ENCODE data around the gene CRYBA1.
A peak's percentile ranks its signal among the peaks of the same experiment; 100 is the strongest.

CRYBA1 gene

DNA sequence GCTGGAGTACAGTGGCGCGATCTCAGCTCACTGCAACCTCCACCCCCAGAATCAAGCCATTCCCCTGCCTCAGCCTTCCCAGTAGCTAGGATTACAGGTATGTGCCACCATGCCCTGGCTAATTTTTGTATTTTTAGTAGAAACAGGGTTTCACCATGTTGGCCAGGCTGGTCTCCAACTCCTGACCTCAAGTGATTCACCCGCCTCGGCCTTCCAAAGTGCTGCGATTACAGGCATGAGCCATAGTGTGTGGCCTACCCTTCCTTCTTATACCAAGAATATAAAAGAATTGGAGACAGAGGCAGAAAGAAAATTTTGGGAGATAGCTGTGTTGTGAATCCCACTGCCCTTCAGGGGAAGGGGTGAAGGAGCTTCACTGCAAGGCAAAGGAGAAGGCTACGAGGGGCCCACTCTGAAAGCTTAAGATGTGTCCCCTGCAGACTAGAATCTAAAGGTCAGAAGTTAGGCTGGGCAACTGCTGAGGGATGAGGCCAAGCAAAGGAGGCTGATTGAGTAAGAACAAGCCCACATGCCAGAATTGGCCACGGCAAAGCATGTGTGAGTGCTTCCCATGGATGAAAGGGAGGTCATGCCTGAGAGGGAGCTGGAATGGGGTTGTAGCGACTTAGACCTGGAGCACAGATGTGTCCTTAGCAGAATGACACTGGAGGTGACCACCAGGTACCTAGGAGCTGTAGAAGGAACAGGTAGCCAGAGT is 8.4 kb upstream of the CRYBA1 start:
- H3K27ac ChIP-seq (replicated peaks), result no peak overlapping the region
- H3K27me3 ChIP-seq (ENCODE audit: insufficient read depth, poor library complexity, severe bottlenecking), result no peaks in the 10 kb centered on the region
- DNase-seq (ENCODE audit: low read depth in 1 of 2, low spot score in 1 of 2), result no peak
- H3K4me3 ChIP-seq (replicated peaks; ENCODE audit: insufficient read depth, low read length), result no peak overlapping the region
- TF ChIP-seq SPI1 (IDR thresholded peaks at IDR 0.05; ENCODE audit: borderline replicate concordance, low read depth), result no peak
- TF ChIP-seq, protein P1, sequence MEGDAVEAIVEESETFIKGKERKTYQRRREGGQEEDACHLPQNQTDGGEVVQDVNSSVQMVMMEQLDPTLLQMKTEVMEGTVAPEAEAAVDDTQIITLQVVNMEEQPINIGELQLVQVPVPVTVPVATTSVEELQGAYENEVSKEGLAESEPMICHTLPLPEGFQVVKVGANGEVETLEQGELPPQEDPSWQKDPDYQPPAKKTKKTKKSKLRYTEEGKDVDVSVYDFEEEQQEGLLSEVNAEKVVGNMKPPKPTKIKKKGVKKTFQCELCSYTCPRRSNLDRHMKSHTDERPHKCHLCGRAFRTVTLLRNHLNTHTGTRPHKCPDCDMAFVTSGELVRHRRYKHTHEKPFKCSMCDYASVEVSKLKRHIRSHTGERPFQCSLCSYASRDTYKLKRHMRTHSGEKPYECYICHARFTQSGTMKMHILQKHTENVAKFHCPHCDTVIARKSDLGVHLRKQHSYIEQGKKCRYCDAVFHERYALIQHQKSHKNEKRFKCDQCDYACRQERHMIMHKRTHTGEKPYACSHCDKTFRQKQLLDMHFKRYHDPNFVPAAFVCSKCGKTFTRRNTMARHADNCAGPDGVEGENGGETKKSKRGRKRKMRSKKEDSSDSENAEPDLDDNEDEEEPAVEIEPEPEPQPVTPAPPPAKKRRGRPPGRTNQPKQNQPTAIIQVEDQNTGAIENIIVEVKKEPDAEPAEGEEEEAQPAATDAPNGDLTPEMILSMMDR (IDR thresholded peaks at IDR 0.05; ENCODE audit: insufficient read depth, low read length), result no peak
- TF ChIP-seq GABPA (IDR thresholded peaks at IDR 0.05; ENCODE audit: low read depth), result no peak
- no peak for TF ChIP-seq POLR2AphosphoS5 (IDR thresholded peaks at IDR 0.05; ENCODE audit: low read depth)
- TF ChIP-seq, protein P2, sequence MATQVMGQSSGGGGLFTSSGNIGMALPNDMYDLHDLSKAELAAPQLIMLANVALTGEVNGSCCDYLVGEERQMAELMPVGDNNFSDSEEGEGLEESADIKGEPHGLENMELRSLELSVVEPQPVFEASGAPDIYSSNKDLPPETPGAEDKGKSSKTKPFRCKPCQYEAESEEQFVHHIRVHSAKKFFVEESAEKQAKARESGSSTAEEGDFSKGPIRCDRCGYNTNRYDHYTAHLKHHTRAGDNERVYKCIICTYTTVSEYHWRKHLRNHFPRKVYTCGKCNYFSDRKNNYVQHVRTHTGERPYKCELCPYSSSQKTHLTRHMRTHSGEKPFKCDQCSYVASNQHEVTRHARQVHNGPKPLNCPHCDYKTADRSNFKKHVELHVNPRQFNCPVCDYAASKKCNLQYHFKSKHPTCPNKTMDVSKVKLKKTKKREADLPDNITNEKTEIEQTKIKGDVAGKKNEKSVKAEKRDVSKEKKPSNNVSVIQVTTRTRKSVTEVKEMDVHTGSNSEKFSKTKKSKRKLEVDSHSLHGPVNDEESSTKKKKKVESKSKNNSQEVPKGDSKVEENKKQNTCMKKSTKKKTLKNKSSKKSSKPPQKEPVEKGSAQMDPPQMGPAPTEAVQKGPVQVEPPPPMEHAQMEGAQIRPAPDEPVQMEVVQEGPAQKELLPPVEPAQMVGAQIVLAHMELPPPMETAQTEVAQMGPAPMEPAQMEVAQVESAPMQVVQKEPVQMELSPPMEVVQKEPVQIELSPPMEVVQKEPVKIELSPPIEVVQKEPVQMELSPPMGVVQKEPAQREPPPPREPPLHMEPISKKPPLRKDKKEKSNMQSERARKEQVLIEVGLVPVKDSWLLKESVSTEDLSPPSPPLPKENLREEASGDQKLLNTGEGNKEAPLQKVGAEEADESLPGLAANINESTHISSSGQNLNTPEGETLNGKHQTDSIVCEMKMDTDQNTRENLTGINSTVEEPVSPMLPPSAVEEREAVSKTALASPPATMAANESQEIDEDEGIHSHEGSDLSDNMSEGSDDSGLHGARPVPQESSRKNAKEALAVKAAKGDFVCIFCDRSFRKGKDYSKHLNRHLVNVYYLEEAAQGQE (IDR thresholded peaks at IDR 0.05; ENCODE audit: insufficient replicate concordance, low read depth), result no peak

DNA sequence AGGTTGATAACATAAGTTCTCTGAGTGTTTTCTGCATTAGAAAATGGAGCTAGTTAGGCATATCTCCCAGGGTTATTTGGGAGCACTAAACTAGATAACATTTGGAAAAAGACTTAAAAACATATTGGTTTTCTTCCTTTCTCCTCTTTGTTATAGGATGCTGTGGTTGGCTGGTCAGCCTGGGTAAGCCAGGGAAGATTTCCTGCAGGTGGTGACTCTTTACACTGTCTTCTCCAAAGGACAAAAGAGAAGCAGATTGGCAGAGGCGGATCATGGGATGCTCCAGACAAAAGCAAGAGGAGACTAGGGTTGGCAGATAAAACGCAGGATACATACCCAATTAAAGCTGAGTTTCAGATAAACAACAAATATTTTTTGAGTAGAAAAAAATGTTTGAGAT is 6.2 kb upstream of the CRYBA1 start:
- no peak overlapping the region for H3K4me3 ChIP-seq (replicated peaks; ENCODE audit: insufficient read depth, low read length)
- no peak overlapping the region for H3K27ac ChIP-seq (replicated peaks)
- no peak for DNase-seq (ENCODE audit: low read depth in 1 of 2, low spot score in 1 of 2)
- TF ChIP-seq, protein P1 (IDR thresholded peaks at IDR 0.05; ENCODE audit: insufficient read depth, low read length), result no peak
- TF ChIP-seq, protein P2 (IDR thresholded peaks at IDR 0.05; ENCODE audit: insufficient replicate concordance, low read depth), result no peak
- TF ChIP-seq GABPA (IDR thresholded peaks at IDR 0.05; ENCODE audit: low read depth) (no peak), SPI1 (IDR thresholded peaks at IDR 0.05; ENCODE audit: borderline replicate concordance, low read depth) (no peak), POLR2AphosphoS5 (IDR thresholded peaks at IDR 0.05; ENCODE audit: low read depth) (no peak)
- H3K27me3 ChIP-seq (ENCODE audit: insufficient read depth, poor library complexity, severe bottlenecking), result no peaks in the 10 kb centered on the region

DNA sequence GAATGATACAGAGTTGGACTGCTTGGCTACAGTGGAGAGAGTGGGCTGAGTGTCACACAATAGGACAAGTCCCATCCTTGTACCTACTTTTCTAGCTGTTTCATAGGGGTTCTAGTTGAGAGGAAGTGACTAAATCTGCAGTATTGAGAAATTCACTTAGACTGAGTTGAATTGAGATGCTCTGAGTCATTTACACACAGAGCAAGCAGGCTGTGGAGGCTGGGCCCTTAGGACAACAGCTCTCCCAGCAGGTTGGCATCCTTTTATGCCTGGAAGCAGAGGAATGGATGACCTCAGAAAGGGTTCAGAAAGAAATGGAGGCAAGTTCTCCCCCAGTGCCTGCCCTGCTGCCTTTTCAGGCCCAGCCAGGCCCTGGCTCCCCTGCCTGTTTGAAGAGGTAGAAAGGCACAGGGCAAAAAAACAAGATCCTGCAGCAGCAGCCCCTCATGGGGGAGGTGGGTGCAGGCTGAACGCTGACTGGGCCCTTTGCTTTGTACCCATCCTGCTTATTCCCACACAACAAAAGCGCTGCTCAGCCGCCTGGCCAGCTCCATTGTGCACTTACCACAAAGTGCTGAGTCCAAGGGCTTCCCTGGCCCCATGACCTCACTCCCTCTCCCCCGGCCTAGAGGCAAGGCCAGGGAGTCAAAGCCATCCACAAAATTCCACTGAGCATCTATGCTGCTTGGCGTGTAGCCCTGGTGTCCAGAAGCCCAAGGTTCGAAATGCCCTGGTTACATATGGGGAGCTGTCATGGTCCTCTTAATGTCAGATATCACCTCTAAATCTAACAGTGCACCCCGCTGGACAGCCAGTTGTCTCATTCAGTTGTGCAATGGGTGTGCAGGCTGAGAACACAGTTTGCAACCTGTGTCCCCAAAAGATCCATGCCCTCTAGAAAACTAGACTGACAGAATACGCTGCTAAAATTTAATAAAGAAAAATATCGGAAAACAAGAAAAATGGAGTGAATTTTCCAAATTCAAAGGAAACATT is 5.4 kb upstream of the CRYBA1 start:
- TF ChIP-seq SPI1 (IDR thresholded peaks at IDR 0.05; ENCODE audit: borderline replicate concordance, low read depth), result peak; percentile 90
- TF ChIP-seq, protein P2 (IDR thresholded peaks at IDR 0.05; ENCODE audit: insufficient replicate concordance, low read depth), result no peak
- H3K27me3 ChIP-seq (ENCODE audit: insufficient read depth, poor library complexity, severe bottlenecking), result no peaks in the 10 kb centered on the region
- H3K27ac ChIP-seq (replicated peaks), result no peak overlapping the region
- peak; percentile 60 to 78 for DNase-seq (ENCODE audit: low read depth in 1 of 2, low spot score in 1 of 2)
- H3K4me3 ChIP-seq (replicated peaks; ENCODE audit: insufficient read depth, low read length), result no peak overlapping the region
